ENCODE data around the gene OR9A4. TPM values are rescaled to one million over a fixed set of nuclear protein-coding genes. Genes with fewer than 3 reads are reported as not detected.
"Not testable (repeated sequence)": the region's sequence is repeated elsewhere in the genome, so short reads cannot be mapped to it uniquely, and the experiment has no call there.

OR9A4 gene
- total RNA-seq, 1 donor from 2014 or later = 0.31 TPM

GRCh38 chr7:141891336-141891735 is 24.9 kb upstream of the OR9A4 start:
- Mint-ChIP-seq H3K9me3 (ENCODE audit: low read depth) (no peaks in the 10 kb centered on the region), H3K36me3 (ENCODE audit: insufficient read depth) (no peaks in the 10 kb centered on the region)

GRCh38 chr7:141899366-141899765 is 16.8 kb upstream of the OR9A4 start:
- H3K9me3 Mint-ChIP-seq (ENCODE audit: low read depth); H3K4me1 Mint-ChIP-seq (ENCODE audit: low read depth); H3K4me3 Mint-ChIP-seq (ENCODE audit: low read depth); H3K36me3 Mint-ChIP-seq (ENCODE audit: insufficient read depth); DNase-seq (ENCODE audit: low spot score, unreplicated experiment); H3K27me3 Mint-ChIP-seq; H3K27ac Mint-ChIP-seq: not testable (repeated sequence)

More at GRCh38 chr7:141891336-141891735, 24.9 kb upstream of the OR9A4 start:
- Mint-ChIP-seq H3K4me1 (ENCODE audit: low read depth) (no peaks in the 10 kb centered on the region), H3K4me3 (ENCODE audit: low read depth) (no peak overlapping the region), H3K27ac (no peak overlapping the region), H3K27me3 (no peaks in the 10 kb centered on the region)
- TF ChIP-seq CTCF (IDR thresholded peaks at IDR 0.05; ENCODE audit: unreplicated experiment) = no peak
- DNase-seq (ENCODE audit: low spot score, unreplicated experiment) = no peak

- no peak for TF ChIP-seq CTCF (IDR thresholded peaks at IDR 0.05; ENCODE audit: unreplicated experiment)
- no peaks in the 10 kb centered on the region for H3K36me3 Mint-ChIP-seq (ENCODE audit: insufficient read depth)
- H3K27ac Mint-ChIP-seq = no peak overlapping the region
- H3K4me3 Mint-ChIP-seq (ENCODE audit: low read depth) = no peak overlapping the region
- H3K9me3 Mint-ChIP-seq (ENCODE audit: low read depth) = no peaks in the 10 kb centered on the region
- no peak for DNase-seq (ENCODE audit: low spot score, unreplicated experiment)
- no peaks in the 10 kb centered on the region for H3K27me3 Mint-ChIP-seq
- H3K4me1 Mint-ChIP-seq (ENCODE audit: low read depth) = no peaks in the 10 kb centered on the region
These were observed 9.9 kb upstream of the OR9A4 start for GRCh38 chr7:141906285-141906684.

- Mint-ChIP-seq H3K4me3 (ENCODE audit: low read depth) (no peak overlapping the region), H3K4me1 (ENCODE audit: low read depth) (no peaks in the 10 kb centered on the region), H3K36me3 (ENCODE audit: insufficient read depth) (no peaks in the 10 kb centered on the region), H3K27ac (no peak overlapping the region), H3K27me3 (no peaks in the 10 kb centered on the region), H3K9me3 (ENCODE audit: low read depth) (no peaks in the 10 kb centered on the region)
- no peak for DNase-seq (ENCODE audit: low spot score, unreplicated experiment)
- TF ChIP-seq CTCF (IDR thresholded peaks at IDR 0.05; ENCODE audit: unreplicated experiment) = no peak
These were observed 4.8 kb upstream of the OR9A4 start for GRCh38 chr7:141911391-141911790.

GRCh38 chr7:141915565-141915964 is 634 bp upstream of the OR9A4 start:
- no peak for TF ChIP-seq CTCF (IDR thresholded peaks at IDR 0.05; ENCODE audit: unreplicated experiment)
- H3K9me3 Mint-ChIP-seq (ENCODE audit: low read depth) = peaks cover 4% of the 10 kb centered on the region
- no peaks in the 10 kb centered on the region for H3K27me3 Mint-ChIP-seq
- H3K4me1 Mint-ChIP-seq (ENCODE audit: low read depth) = no peaks in the 10 kb centered on the region
- no peak overlapping the region for H3K27ac Mint-ChIP-seq
- H3K4me3 Mint-ChIP-seq (ENCODE audit: low read depth) = no peak overlapping the region
- DNase-seq (ENCODE audit: low spot score, unreplicated experiment) = no peak
- peaks cover 2% of the 10 kb centered on the region for H3K36me3 Mint-ChIP-seq (ENCODE audit: insufficient read depth)

GRCh38 chr7:141920281-141920680 is 4.1 kb downstream of the OR9A4 start:
- no peak for TF ChIP-seq CTCF (IDR thresholded peaks at IDR 0.05; ENCODE audit: unreplicated experiment)
- H3K27me3 Mint-ChIP-seq = no peaks in the 10 kb centered on the region
- H3K36me3 Mint-ChIP-seq (ENCODE audit: insufficient read depth) = peaks cover 2% of the 10 kb centered on the region
- no peak for DNase-seq (ENCODE audit: low spot score, unreplicated experiment)
- no peak overlapping the region for H3K27ac Mint-ChIP-seq
- no peaks in the 10 kb centered on the region for H3K4me1 Mint-ChIP-seq (ENCODE audit: low read depth)
- H3K4me3 Mint-ChIP-seq (ENCODE audit: low read depth) = no peak overlapping the region
- H3K9me3 Mint-ChIP-seq (ENCODE audit: low read depth) = peaks cover 4% of the 10 kb centered on the region
